ENCODE data around the gene CDH22.

Gene CDH22

GRCh38 chr20:46277602-46278001 is 30.7 kb downstream of the CDH22 start:
- H3K4me3 ChIP-seq (ENCODE audit: low read depth, low read length): no peak overlapping the region
- no peak for TF ChIP-seq CTCF (IDR thresholded peaks at IDR 0.05; ENCODE audit: low read depth, low read length, missing control alignments)
- DNase-seq (ENCODE audit: low read depth): no peak

- DNase-seq (ENCODE audit: low read depth): no peak
Measured at GRCh38 chr20:46276531-46276930, 31.8 kb downstream of the CDH22 start.

GRCh38 chr20:46275091-46275490 is 33.2 kb downstream of the CDH22 start:
- DNase-seq (ENCODE audit: low read depth): no peak
- no peak overlapping the region for H3K4me3 ChIP-seq (ENCODE audit: low read depth, low read length)
- no peak for TF ChIP-seq CTCF (IDR thresholded peaks at IDR 0.05; ENCODE audit: low read depth, low read length, missing control alignments)

More at GRCh38 chr20:46276531-46276930, 31.8 kb downstream of the CDH22 start:
- no peak for TF ChIP-seq CTCF (IDR thresholded peaks at IDR 0.05; ENCODE audit: low read depth, low read length, missing control alignments)
- no peak overlapping the region for H3K4me3 ChIP-seq (ENCODE audit: low read depth, low read length)

- TF ChIP-seq CTCF (IDR thresholded peaks at IDR 0.05; ENCODE audit: low read depth, low read length, missing control alignments): no peak
- H3K4me3 ChIP-seq (ENCODE audit: low read depth, low read length): no peak overlapping the region
- no peak for DNase-seq (ENCODE audit: low read depth)
Measured at GRCh38 chr20:46273717-46274116, 34.6 kb downstream of the CDH22 start.

- no peak overlapping the region for H3K4me3 ChIP-seq (ENCODE audit: low read depth, low read length)
- DNase-seq (ENCODE audit: low read depth): no peak
- no peak for TF ChIP-seq CTCF (IDR thresholded peaks at IDR 0.05; ENCODE audit: low read depth, low read length, missing control alignments)
Measured at GRCh38 chr20:46272389-46273047, 35.8 kb downstream of the CDH22 start.

- no peak overlapping the region for H3K4me3 ChIP-seq (ENCODE audit: low read depth, low read length)
- DNase-seq (ENCODE audit: low read depth): no peak
- no peak for TF ChIP-seq CTCF (IDR thresholded peaks at IDR 0.05; ENCODE audit: low read depth, low read length, missing control alignments)
Measured at GRCh38 chr20:46270977-46271744, 37.1 kb downstream of the CDH22 start.
